Activated naive CD8-positive, alpha-beta T cell (primary cell): ENCODE measurements around the gene BSX.

Source experiments
- H3K27ac Mint-ChIP-seq: one replicate; pipeline ENCODE4 v1.8.0; 2021; ENCODE audit warnings: mixed read lengths
- H3K27me3 Mint-ChIP-seq: one replicate; pipeline ENCODE4 v1.8.0; 2021; ENCODE audit warnings: mixed read lengths
- H3K36me3 Mint-ChIP-seq: one replicate; pipeline ENCODE4 v1.8.0; 2021; ENCODE audit warnings: mixed read lengths
- H3K4me1 Mint-ChIP-seq: one replicate; pipeline ENCODE4 v1.8.0; 2021; ENCODE audit warnings: low read depth, mixed read lengths
- H3K4me3 Mint-ChIP-seq: one replicate; pipeline ENCODE4 v1.8.0; 2021; ENCODE audit warnings: mild to moderate bottlenecking, mixed read lengths
- H3K9me3 Mint-ChIP-seq: one replicate; pipeline ENCODE4 v1.8.0; 2021; ENCODE audit warnings: low read depth, mixed read lengths

BSX gene

GRCh38 chr11:122978299-122978620 is 3.4 kb downstream of the BSX start:
- Mint-ChIP-seq H3K9me3 (peaks cover 11% of the 10 kb centered on the region), H3K36me3 (peaks cover 3% of the 10 kb centered on the region), H3K4me3 (peak overlapping the region; percentile 75), H3K27ac (no peak overlapping the region), H3K27me3 (peaks cover 67% of the 10 kb centered on the region), H3K4me1 (peaks cover 37% of the 10 kb centered on the region)

- Mint-ChIP-seq H3K36me3 (peaks cover 3% of the 10 kb centered on the region), H3K4me1 (peaks cover 32% of the 10 kb centered on the region), H3K9me3 (peaks cover 8% of the 10 kb centered on the region), H3K27ac (no peak overlapping the region), H3K27me3 (peaks cover 61% of the 10 kb centered on the region), H3K4me3 (peak overlapping the region; percentile 75)
These were observed 4.0 kb downstream of the BSX start for GRCh38 chr11:122977470-122978298.

- H3K4me3 Mint-ChIP-seq, result peak overlapping the region; percentile 65
- peaks cover 5% of the 10 kb centered on the region for H3K9me3 Mint-ChIP-seq
- peaks cover 3% of the 10 kb centered on the region for H3K36me3 Mint-ChIP-seq
- peaks cover 56% of the 10 kb centered on the region for H3K27me3 Mint-ChIP-seq
- H3K27ac Mint-ChIP-seq, result no peak overlapping the region
- peaks cover 32% of the 10 kb centered on the region for H3K4me1 Mint-ChIP-seq
These were observed 4.7 kb downstream of the BSX start for GRCh38 chr11:122976734-122977469.

GRCh38 chr11:122976061-122976733 is 5.4 kb downstream of the BSX start:
- H3K36me3 Mint-ChIP-seq, result peaks cover 3% of the 10 kb centered on the region
- peak overlapping the region; percentile 65 for H3K4me3 Mint-ChIP-seq
- H3K4me1 Mint-ChIP-seq, result peaks cover 32% of the 10 kb centered on the region
- peaks cover 54% of the 10 kb centered on the region for H3K27me3 Mint-ChIP-seq
- no peak overlapping the region for H3K27ac Mint-ChIP-seq
- H3K9me3 Mint-ChIP-seq, result peaks cover 5% of the 10 kb centered on the region

GRCh38 chr11:122963961-122964360 is 17.7 kb downstream of the BSX start:
- H3K4me3 Mint-ChIP-seq, result no peak overlapping the region
- no peak overlapping the region for H3K27ac Mint-ChIP-seq
- H3K9me3 Mint-ChIP-seq, result no peaks in the 10 kb centered on the region
- H3K36me3 Mint-ChIP-seq, result peaks cover 3% of the 10 kb centered on the region
- H3K4me1 Mint-ChIP-seq, result no peaks in the 10 kb centered on the region
- H3K27me3 Mint-ChIP-seq, result peaks cover 16% of the 10 kb centered on the region

GRCh38 chr11:122954455-122954854 is 27.2 kb downstream of the BSX start:
- Mint-ChIP-seq H3K36me3 (peaks cover 5% of the 10 kb centered on the region), H3K27ac (no peak overlapping the region), H3K4me1 (no peaks in the 10 kb centered on the region), H3K27me3 (no peaks in the 10 kb centered on the region), H3K4me3 (no peak overlapping the region), H3K9me3 (no peaks in the 10 kb centered on the region)

- peaks cover 17% of the 10 kb centered on the region for H3K36me3 Mint-ChIP-seq
- H3K9me3 Mint-ChIP-seq, result no peaks in the 10 kb centered on the region
- no peak overlapping the region for H3K4me3 Mint-ChIP-seq
- no peaks in the 10 kb centered on the region for H3K4me1 Mint-ChIP-seq
- no peaks in the 10 kb centered on the region for H3K27me3 Mint-ChIP-seq
- no peak overlapping the region for H3K27ac Mint-ChIP-seq
These were observed 30.4 kb downstream of the BSX start for GRCh38 chr11:122951211-122951610.

- Mint-ChIP-seq H3K27ac (no peak overlapping the region), H3K9me3 (no peaks in the 10 kb centered on the region), H3K36me3 (peaks cover 6% of the 10 kb centered on the region), H3K4me3 (no peak overlapping the region), H3K27me3 (no peaks in the 10 kb centered on the region), H3K4me1 (no peaks in the 10 kb centered on the region)
These were observed 43.1 kb downstream of the BSX start for GRCh38 chr11:122938557-122938956.

GRCh38 chr11:122937983-122938382 is 43.7 kb downstream of the BSX start:
- no peaks in the 10 kb centered on the region for H3K4me1 Mint-ChIP-seq
- H3K27me3 Mint-ChIP-seq, result no peaks in the 10 kb centered on the region
- peaks cover 6% of the 10 kb centered on the region for H3K36me3 Mint-ChIP-seq
- H3K27ac Mint-ChIP-seq, result no peak overlapping the region
- H3K4me3 Mint-ChIP-seq, result no peak overlapping the region
- H3K9me3 Mint-ChIP-seq, result no peaks in the 10 kb centered on the region

GRCh38 chr11:122933416-122933815 is 48.2 kb downstream of the BSX start:
- H3K27ac Mint-ChIP-seq, result no peak overlapping the region
- H3K4me1 Mint-ChIP-seq, result no peaks in the 10 kb centered on the region
- H3K36me3 Mint-ChIP-seq, result peaks cover 11% of the 10 kb centered on the region

GRCh38 chr11:122931510-122931909 is 50.1 kb downstream of the BSX start:
- Mint-ChIP-seq H3K36me3 (peaks cover 11% of the 10 kb centered on the region), H3K27ac (no peak overlapping the region), H3K9me3 (no peaks in the 10 kb centered on the region), H3K4me1 (no peaks in the 10 kb centered on the region), H3K4me3 (no peak overlapping the region), H3K27me3 (no peaks in the 10 kb centered on the region)

More at GRCh38 chr11:122933416-122933815, 48.2 kb downstream of the BSX start:
- no peaks in the 10 kb centered on the region for H3K9me3 Mint-ChIP-seq
- H3K4me3 Mint-ChIP-seq, result no peak overlapping the region
- H3K27me3 Mint-ChIP-seq, result no peaks in the 10 kb centered on the region
